Stimulated activated CD4-positive, alpha-beta T cell treated with anti-CD3 and anti-CD28 coated beads, TNF-alpha, amount 100 ng/mL, for 4 hours (primary cell): Measurements from ENCODE around the gene SH3TC1.

Source experiments
- DNase-seq, 3 experiments: peaks; one replicate each; pipeline ENCODE4 v3.0.0-alpha.2; 2020; ENCODE audit warnings: low read depth in 3 of 3

SH3TC1 gene

DNA sequence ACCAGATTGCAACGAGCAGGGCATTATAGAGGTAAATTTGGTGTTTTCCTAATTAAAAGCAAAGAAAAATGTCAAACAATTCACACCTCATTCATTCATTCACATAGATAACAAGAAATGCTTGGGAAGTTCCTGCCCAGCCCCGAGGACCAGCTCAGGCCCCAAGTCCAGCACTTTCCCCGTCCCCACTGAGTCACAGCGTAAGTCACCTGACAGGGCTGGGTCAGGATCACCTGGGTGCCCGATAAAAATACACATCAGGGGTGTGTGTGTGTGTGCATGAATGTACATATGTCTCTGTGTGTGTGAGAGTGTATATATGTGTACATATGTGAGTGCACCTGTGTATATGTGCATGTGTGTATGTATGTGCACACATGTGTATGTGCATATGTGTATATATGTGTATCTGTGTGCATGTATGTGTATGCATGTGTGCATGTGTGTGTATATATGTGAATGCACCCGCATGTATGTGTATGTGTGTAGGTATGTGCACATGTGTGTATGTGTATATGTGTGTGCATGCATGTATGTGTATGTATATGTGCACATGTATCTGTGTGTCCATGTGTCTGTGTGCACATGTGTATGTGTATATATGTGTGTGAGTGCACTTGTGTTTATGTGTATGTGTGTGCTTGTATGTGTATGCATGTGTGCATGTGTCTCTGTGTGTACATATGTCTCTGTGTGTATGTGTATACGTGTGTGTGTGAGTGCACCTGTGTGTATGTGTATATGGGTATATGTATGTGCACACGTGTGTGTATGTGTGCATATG, 18.6 kb upstream of the SH3TC1 start:
- DNase-seq: no peak

DNA sequence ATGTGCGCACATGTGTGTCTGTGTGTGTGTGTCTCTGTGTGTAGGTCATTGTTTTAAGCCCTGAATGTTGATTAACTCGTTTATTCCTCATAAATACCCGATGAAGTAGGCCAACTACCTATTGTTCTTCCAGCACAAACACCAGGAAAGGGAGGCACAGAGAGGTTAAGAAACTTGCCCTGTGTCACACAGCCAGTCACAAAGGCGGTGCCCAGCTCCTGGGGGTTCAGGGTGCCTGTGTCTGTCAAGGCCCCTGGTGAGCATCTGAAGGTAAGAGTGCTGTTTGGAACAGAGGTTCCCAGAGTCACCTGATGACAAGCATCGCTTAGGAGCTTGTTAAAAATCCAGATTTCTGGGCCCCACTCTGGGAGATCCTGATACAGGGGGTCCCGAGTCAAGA, 18.0 kb upstream of the SH3TC1 start:
- DNase-seq: no peak

DNA sequence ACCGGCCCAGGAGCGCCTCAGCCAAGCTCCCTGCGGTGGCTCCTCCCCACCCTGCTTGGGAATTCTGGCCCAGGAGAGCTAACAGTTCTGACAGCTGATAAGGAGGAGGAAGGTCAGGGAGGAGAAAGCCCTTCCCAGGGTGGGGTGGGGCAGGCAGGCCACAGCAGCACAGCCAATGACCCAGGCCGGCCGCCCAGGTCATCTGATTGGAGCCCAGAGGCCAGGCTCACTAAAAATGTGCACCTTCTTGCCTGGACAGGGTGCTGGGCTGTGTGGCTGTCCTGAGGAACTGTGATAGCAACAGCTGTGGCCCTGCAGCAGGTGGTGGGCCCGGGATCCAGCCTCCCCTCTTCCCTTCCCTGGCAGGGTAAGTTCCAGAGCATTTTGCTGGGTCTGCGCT, 17.2 kb upstream of the SH3TC1 start:
- DNase-seq: no peak

DNA sequence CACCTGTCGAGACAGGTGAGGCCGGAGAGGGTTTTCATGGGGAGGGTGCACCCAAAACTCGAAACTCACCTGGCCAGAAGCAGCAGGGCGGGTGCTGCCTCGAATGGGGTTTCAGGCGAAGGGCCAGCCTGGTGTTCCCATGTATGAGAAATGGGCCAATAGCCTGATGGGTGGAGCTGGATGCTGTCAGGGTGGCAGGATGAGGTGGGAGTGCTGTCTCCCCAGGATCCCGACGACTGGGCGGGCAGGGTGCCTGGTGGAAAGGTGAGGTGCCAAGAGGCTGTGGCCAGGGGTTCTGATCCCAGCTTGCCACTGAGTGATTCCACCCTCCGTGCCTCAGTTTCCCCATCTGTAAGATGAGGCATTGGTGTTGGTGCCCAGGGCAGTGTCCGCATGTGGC, 16.8 kb upstream of the SH3TC1 start:
- no peak for DNase-seq

DNA sequence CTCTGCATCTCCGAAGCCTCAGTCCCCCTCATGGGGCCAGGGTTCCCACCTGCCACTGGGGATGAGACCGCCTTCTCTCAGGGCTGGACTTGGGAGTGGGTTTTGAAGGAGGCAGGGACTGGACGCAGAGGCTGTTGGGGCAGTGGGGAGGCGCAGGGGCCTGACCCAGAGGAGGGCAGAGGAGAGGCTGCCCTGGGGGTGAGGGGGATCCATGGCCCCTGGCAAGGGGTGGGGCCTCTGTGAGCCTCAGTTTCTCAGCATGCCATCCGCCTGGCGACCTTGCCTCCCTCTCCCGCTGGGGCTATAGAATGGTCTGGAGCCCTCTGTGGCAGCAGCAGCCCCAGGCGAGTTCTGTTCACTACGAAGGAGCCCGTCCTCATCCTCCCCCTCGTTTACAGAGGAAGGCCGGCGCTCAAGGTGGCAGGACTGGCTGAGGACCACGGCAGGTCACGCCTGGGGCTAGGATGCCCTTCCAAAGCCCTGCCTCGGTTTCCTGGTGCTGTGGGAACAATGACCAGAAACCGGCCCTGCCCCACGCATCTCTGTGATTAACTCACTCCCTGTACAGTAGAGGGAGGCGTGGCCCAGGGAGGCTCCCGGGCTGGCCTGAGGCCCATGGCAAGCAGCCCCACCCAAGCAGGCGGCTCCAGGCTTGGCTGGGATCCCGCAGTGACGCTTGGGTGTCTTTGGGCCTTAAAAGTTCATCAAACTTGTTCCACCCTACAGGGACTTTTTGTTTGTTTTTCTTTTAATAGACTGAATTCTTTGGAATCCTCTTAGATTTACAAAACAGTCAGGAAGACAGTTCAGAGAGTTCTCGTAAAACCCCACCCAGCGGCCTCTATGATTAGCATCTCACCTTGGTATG, 16.0 kb upstream of the SH3TC1 start:
- no peak for DNase-seq

DNA sequence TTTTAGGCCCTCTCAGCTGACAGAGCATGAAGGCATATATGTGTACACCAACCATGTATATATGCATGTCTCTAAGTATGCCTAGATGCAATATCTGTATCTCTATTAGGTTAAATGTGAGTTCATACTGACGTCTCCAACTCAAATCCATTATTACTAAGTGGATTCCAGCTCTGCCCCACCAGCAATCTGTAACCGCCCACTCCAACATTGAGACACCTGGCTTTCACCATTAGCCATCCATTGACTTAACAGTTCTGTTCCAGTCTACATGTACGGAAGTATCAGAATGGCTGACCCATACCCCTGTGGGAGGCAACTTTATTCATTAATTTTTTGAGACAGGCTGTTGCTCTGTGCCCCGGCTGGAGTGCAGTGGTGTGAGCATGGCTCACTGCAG, 15.0 kb upstream of the SH3TC1 start:
- DNase-seq: no peak

DNA sequence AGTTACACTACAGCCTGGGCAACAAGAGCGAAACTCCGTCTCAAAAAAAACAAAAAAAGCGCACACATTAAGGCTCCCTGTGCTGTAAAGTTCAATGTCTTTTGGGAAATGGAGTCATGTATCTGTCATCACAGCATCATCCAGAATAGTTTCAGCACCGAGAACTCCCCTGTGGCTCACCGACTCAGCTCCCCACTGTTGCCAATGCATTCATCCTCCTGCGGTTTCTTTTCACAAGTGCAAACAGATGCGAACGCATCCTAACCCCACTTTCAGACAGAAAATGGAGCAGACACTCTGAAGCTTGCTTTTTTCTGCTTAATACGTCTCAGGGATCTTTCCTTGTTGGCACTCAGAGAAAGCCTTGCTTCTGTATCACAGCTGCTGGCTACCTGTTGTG, 13.8 kb upstream of the SH3TC1 start:
- no peak for DNase-seq

DNA sequence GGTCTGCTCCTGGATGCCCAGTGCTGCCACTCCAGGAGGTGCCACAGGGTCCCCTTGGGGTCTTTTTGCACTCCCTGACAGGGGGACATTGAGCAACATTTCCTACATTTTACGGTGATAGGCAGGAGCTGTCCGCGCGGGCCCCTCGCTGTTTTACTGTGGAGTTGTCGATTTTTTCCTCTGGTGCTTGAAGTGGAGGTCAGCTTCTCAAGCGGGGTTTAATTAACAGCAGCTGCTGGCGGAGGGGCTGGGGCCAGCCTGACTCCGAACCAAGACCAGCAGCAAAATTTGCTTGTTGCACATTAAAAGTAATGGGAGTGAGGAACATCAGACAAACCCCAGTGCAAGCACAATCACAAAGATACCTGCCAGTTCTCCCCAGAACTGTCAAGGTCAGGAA, 13.2 kb upstream of the SH3TC1 start:
- no peak for DNase-seq

DNA sequence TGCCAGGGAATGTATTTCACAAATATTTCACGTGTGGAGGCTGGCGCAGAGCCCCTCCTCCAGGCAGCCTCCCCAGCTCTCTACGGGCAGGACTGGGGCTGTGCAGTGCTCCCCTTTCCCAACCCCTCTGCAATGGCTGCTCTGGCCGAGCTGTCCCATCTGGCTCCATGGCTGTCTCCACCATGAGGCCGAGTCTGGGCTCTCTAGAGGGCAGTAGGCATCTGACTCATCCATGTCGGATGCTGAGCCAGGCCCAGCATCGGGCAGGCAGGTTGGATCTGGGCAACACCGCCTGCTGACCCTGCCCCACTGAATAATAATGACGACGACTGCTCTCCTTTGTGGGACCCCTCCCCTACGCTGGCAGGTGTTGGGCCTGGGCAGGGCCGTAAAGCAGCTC, 11.0 kb upstream of the SH3TC1 start:
- no peak for DNase-seq

DNA sequence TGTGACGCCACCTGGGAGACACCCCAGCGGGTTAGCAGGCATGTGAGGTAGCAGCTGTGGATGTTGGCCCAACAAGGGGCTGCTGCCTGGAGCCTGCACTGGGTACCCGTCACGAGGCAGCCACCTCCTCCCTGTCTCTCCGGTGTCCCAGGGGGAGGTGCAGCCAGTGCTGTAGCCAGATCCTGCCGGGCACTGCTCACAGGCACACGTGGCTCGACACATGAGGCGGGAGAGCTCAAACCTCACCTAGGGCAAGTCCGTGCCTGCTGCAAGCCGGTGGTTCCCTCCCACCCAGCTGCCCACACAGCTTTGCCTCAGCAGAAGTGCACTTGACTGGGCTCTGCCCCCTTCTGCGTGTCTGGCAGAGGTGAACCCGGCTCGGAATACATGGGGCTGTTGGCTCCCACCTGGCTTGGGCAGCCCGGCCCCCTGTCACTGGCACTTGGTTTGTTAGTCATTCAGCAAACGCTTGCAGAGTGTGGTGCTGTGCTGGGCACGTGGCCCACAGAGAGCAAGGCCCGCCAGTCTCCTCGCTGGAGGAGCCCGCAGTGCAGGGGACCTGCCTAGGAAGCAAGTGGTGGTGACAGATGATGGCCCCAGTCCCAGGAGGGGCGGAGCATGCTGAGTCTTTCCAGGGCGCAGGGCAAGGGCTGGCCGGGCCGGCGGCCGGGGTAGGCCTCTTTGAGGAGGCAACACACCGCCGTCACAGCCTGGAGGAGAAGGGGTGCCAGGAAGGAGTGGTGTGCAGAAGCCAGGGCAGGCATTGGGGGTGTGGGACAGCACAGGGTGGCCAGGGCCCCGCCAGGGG, 10.1 kb upstream of the SH3TC1 start:
- no peak for DNase-seq

DNA sequence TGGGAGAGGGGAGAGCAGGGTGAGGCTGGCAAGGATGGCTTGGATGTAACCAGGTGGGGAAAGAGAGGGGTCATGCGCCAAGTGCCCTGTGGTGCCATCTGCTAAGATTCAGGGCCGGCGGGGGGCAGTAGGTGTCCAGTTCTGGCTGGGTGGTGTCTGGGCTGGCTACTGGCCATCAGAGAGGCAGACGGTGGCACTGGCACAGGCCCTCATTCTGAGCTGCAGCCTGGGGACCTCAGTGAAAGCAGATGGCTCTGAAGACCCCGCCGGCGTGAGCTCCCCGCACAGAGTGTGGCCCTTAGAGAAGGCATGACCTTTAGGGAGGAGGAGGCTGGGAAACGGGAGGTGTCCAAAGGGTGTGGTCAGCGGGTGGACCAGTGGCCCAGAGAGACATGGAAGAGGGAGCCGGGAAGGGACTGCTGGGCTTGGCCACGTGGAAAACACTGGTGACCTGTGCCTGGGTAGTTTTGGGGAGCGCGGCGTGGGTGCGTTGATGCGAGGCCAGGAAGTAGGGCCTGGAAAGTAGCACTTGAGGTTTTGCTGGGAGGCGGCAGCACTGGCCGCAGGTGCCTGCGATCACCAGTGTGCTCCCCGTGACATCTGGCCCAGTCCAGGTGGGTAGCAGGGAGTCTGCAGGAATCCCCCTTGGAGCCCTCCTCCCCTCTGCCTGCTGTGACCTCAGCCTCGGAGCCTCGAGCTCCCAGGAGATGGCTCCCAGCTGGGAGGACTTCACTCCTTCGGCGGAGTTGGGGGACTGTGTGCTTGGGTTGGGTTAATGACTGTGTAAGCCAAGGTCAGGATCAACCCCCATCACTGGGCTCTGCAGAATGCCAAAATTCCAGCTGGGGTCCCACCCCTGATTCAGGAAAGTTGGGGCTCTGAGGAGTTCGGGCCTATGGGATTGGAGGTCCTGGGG, 9.3 kb upstream of the SH3TC1 start:
- DNase-seq: no peak

DNA sequence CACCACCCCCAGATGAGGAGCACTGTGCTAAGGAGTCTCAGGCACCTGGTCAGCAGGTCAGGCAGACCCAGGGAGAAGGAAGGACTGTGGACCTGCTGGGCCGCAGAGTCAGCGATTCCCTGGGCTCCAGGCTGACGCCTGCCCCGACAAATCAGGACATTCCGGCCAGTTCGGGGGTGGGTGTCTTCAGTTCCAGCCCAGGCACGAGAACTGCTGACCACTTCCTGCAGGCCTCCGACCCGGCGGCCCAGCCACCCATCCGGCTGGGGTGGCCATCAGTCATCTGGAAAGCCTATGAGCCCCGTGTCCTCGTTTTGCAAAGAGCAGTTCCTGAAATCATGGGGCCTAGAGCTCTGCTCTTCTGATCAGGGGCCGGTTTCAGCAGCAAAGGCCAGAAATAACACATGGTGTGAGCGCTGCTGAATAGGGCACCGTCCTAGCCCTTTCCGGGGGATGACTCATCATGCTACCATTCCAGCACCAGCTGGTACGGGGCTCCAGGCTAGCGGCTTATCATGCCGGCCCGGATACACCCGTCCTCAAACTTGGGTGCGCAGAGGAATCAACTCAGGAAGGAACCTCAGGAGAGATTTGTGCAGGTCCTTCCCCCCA, 7.8 kb upstream of the SH3TC1 start:
- DNase-seq: no peak

DNA sequence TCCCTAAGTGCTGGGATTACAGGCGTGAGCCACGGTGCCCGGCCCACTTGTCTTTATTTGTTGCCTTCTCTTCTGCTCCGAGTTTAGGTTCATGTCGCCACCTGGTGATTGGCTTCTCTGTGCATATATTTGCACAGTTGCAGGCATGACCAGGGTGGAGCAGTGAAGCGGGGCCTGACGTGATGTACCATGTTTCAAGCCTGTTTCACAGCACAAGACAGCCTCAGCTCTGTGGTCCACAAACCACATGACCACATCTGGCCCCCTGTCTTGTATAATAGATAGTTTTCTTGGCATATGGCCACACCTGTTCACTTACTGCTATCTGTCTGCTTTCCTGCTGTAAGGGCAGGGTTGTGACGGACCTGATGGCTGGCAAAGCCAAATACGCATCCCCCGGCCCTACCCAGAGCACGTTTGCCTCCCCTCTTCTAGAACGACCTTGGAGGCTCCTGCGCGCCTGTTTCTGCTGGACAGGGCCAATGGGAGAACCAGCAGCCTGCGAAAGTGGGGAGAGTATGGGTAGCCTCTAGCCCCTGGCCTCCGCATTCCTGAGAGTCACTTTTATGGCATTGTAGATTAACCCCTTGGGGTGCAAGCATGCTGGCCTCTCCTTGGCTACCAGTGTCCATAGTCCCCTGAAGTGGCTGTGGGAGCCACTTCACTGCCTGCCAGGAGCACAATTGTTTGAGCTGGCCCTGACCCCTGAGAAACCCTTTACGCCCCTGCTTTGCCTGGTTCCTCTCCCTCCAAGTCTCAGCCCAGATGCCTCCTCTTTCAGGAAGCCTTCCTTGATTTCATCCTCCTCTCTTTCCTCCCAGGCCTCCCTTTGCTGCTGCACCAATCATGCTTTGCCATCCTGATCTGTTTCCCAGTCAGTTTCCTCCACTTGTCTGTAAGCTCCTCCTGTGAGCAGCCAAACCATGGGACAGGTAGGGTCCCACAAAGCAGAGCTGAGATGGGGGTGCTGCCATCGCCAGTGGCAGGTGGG, 6.0 kb upstream of the SH3TC1 start:
- DNase-seq: no peak

DNA sequence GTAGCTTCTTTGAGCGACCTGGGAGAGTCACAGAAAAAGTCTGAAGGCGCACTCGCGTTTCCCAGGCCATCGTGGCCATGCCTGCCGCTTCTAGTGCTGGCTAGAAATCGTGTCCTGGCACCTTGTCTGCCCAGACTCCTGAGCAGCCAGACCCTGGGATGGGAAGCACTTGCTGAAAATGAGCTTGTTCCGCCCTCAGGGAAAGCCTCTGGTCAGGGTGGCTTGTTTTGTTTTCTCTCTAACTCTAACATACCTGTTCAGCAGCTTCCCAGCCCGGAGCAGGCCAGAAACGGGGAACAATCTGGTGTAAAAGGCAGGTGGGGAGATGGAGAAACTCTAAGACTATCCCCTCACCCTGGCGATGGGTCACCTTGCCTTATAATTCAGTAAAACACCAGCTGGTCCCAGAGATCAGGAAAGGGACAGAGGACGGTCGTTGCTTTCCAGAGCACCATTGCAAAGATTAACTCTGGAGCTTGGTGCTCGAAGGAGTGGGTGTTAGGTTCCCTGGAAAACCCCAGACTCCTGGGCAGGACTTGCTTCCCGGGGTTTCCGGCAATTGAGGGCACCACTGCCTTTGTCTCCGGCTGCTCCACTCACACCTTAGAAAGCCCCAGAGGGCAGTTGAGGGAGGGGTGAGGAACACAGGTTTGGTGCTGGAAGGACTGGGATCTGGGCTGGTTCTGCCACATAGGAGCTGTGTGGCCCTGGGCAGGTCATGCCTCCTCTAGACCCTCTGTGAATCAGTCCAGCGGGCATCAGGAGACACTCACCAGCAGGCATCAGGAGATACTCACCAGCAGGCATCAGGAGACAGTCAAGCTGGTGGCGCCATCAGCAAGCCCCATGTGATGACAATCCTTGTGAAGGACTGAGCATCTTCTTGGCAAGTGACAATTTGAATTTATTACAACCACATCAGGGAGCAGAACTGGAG, 4.5 kb upstream of the SH3TC1 start:
- DNase-seq: no peak

DNA sequence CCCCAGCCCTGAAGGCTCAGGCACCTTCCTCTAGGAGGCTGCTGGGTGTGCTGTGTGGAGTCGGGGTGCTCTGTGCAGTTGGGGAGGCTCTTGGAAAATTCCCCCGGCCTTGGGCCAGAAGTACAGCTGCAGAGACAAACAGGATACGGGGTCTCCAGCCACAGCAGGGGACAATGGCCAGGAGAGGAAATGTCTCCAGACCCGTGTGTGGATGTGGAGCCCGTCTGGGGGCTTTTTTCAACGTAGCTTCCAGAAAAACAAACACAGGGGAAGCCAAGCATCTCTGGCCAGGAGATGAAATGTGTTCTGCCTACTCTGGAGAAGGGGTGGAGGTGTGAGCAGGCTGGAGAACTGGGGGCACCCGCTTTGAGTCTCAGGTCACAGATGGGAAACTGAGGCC, 3.7 kb upstream of the SH3TC1 start:
- DNase-seq: no peak

DNA sequence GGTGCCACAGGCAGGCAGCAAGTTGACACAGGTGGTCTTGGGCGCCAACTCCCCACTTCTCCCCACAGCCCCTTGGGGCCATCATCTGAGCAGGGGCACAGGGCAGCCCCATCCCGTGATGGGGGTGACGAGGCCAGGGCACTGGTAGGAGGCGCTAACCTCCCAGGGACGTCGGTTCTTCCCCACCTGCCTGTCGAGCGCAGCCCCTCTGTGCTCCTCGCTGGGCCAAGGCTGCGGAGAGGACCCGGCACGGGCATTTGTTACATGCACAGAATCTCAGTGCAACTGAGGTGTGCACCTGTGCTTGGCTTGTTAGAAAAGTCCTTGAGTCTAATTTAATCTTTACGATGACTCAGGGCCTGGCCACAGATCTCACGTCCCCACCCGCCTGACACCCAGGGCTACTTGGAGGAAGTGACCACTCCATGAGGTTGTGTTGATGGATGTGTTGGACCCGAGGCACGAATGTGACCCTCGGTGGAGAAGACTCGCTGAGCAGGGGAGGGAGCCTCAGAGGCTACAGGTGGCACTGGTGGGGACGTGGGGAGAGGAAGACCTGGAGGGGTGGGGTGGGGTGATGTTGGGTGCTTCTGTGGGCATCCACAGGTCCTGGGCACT, 3.1 kb upstream of the SH3TC1 start:
- no peak for DNase-seq

DNA sequence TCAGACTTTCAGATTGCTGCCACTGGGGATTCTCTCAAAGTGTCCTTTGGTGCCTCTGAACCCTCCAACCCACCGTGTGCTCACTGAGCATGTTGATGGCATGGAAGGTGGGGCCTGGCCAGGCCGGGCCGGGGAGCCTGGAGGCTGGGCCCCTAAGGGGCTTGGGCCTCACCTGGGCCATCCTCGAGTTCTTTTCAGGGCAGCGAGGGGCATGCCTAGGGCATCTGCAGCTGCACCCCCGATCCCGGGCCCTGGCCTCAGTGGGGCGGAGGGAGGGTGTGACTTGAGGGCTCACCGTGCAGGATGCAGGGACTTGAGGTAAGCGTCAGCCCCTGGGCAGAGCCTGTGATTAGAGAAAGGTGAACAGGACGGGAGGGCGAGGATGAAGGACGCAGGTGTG, 1.6 kb upstream of the SH3TC1 start:
- no peak for DNase-seq
